IPS DF 6.9 (cell line): ENCODE data around the gene RAB7A.
A peak's percentile ranks its signal among the peaks of the same experiment; 100 is the strongest.

Experiments used
- DNase-seq: peaks from one replicate; pipeline ENCODE4 v3.0.0-alpha.2; 2013; ENCODE audit warnings: low read depth, low spot score
- H3K27ac ChIP-seq: one replicate; pipeline ENCODE4 v1.5.1; 2013; ENCODE audit warnings: low read length, control low read depth
- H3K27me3 ChIP-seq: 2 replicates; pipeline ENCODE4 v1.6.1; 2013; ENCODE audit warnings: mild to moderate bottlenecking, low read length; ENCODE audit not compliant: control insufficient read depth, insufficient read depth
- H3K36me3 ChIP-seq: 2 replicates; pipeline ENCODE4 v1.6.1; 2013; ENCODE audit warnings: low read length; ENCODE audit not compliant: control insufficient read depth, insufficient read depth
- H3K4me1 ChIP-seq: 2 replicates; pipeline ENCODE4 v1.6.1; 2013; ENCODE audit warnings: low read length; ENCODE audit not compliant: control insufficient read depth, insufficient read depth
- H3K4me3 ChIP-seq: 2 replicates; pipeline ENCODE4 v1.5.1; 2013; ENCODE audit warnings: mild to moderate bottlenecking, low read length
- H3K9me3 ChIP-seq: 2 replicates; pipeline ENCODE4 v1.6.1; 2013; ENCODE audit warnings: low read length, inconsistent platforms; ENCODE audit not compliant: control insufficient read depth, insufficient read depth
- WGBS: extraction: QIAGEN DNeasy Blood & Tissue Kit; methylation state at CpG from one replicate; pipeline ENCODE4 v1.1.7; 2013; ENCODE audit warnings: mixed read lengths, missing lambda C conversion rate; ENCODE audit not compliant: insufficient read length, insufficient coverage; 5-methylcytosine and 5-hydroxymethylcytosine counted together

RAB7A gene

GRCh38 chr3:128726023-128727016 lies at the start of gene RAB7A:
RAB7A (plus strand) TSS chr3:128726183; CDS start chr3:128795368, 69,185 bp downstream.
- H3K4me3 ChIP-seq, result peak within 1 kb of the TSS; percentile 62
- peaks cover 5% of the 10 kb centered on the region; the same call in 1 of the 2 replicates for H3K4me1 ChIP-seq
- no peaks in the 10 kb centered on the region for H3K9me3 ChIP-seq
- H3K36me3 ChIP-seq, result no peaks in the 10 kb centered on the region
- H3K27ac ChIP-seq, result no peak within 1 kb of the TSS
- peak; percentile 95 for DNase-seq
- H3K27me3 ChIP-seq, result no peaks in the 10 kb centered on the region
- no CpG with 5 or more reads among the region's 93 CpGs for WGBS

DNA sequence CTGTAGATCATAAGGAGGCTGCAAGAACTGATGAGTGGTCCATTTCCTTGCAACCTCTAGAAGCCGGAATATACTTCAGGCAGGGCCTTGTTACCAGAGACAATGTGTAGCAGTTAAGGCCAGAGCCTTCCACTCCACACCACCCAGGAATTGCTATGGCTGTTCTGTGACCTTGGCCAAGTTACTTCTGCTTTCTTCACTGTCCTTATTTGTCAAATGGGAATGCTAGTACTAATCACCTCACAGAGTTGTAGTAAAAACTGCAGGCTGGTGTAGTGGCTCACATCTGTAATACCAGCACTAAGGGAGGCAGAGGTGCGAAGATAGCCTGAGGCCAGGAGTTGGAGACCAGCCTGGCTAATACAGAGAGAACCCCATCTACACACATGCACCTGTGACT lies 46.6 kb upstream of the RAB7A start:
- no peak for DNase-seq
- peaks cover 3% of the 10 kb centered on the region for H3K4me1 ChIP-seq
- peaks cover 16% of the 10 kb centered on the region; the same call in 1 of the 2 replicates for H3K27me3 ChIP-seq
- H3K9me3 ChIP-seq, result no peaks in the 10 kb centered on the region
- no CpG with 5 or more reads among the region's 2 CpGs for WGBS
- no peak overlapping the region for H3K4me3 ChIP-seq
- H3K27ac ChIP-seq, result no peak overlapping the region
- no peaks in the 10 kb centered on the region for H3K36me3 ChIP-seq

GRCh38 chr3:128680603-128681368 lies 45.2 kb upstream of the RAB7A start:
- DNase-seq, result peak; percentile 98
- Histone ChIP-seq H3K4me1 (no peaks in the 10 kb centered on the region; the same call in none of the 2 replicates), H3K4me3 (peak overlapping the region; percentile 52; the same call in 1 of the 2 replicates), H3K27me3 (peaks cover 11% of the 10 kb centered on the region; the same call in 1 of the 2 replicates), H3K36me3 (no peaks in the 10 kb centered on the region), H3K27ac (no peak overlapping the region), H3K9me3 (no peaks in the 10 kb centered on the region)
- WGBS, result no CpG with 5 or more reads among the region's 67 CpGs

GRCh38 chr3:128681369-128681829 lies 44.6 kb upstream of the RAB7A start:
- Histone ChIP-seq H3K27ac (no peak overlapping the region), H3K4me1 (no peaks in the 10 kb centered on the region; the same call in none of the 2 replicates), H3K27me3 (peaks cover 9% of the 10 kb centered on the region; the same call in 1 of the 2 replicates), H3K4me3 (peak overlapping the region; percentile 52; the same call in 1 of the 2 replicates), H3K36me3 (no peaks in the 10 kb centered on the region), H3K9me3 (no peaks in the 10 kb centered on the region)
- DNase-seq, result no peak
- WGBS, result no CpG with 5 or more reads among the region's 9 CpGs

DNA sequence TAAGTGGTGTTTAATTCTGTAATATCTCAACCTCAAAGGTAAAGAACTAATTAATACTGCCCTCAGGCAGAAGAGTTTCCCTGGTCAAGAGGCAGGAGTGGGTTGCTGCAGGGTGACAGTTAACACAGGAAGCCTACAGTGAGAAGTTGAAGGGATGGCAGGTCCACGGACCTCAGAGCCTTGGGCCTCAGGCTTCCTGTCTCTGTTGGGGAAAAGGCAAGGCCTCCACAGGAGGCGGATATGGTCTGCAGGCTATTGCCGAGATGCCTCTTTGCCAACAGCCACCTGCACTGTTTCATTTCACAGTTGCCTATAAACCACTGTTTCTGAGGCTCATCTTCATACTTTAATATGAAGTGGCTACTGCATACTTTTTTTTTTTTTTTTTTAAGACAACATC lies 42.0 kb upstream of the RAB7A start:
- no peak overlapping the region for H3K4me3 ChIP-seq
- no CpG with 5 or more reads among the region's 3 CpGs for WGBS
- H3K36me3 ChIP-seq, result no peaks in the 10 kb centered on the region
- no peaks in the 10 kb centered on the region; the same call in 1 of the 2 replicates for H3K4me1 ChIP-seq
- no peak overlapping the region for H3K27ac ChIP-seq
- H3K27me3 ChIP-seq, result no peaks in the 10 kb centered on the region
- H3K9me3 ChIP-seq, result no peaks in the 10 kb centered on the region
- no peak for DNase-seq

- Histone ChIP-seq H3K4me1 (no peaks in the 10 kb centered on the region; the same call in 1 of the 2 replicates), H3K36me3 (no peaks in the 10 kb centered on the region), H3K9me3 (no peaks in the 10 kb centered on the region), H3K4me3 (no peak overlapping the region), H3K27me3 (no peaks in the 10 kb centered on the region), H3K27ac (no peak overlapping the region)
- no CpG with 5 or more reads among the region's 11 CpGs for WGBS
- DNase-seq, result no peak
These were observed 40.8 kb upstream of the RAB7A start for GRCh38 chr3:128684986-128685726.

- Histone ChIP-seq H3K4me3 (no peak overlapping the region), H3K27me3 (no peaks in the 10 kb centered on the region), H3K4me1 (no peaks in the 10 kb centered on the region; the same call in 1 of the 2 replicates), H3K27ac (no peak overlapping the region), H3K9me3 (no peaks in the 10 kb centered on the region), H3K36me3 (no peaks in the 10 kb centered on the region)
- WGBS, result no CpG with 5 or more reads among the region's 8 CpGs
- DNase-seq, result no peak
These were observed 39.5 kb upstream of the RAB7A start for GRCh38 chr3:128686465-128686864.

GRCh38 chr3:128689060-128689459 lies 36.9 kb upstream of the RAB7A start:
- DNase-seq, result no peak
- H3K9me3 ChIP-seq, result no peaks in the 10 kb centered on the region
- WGBS, result no CpG with 5 or more reads among the region's 5 CpGs
- H3K36me3 ChIP-seq, result no peaks in the 10 kb centered on the region
- H3K27me3 ChIP-seq, result no peaks in the 10 kb centered on the region
- no peaks in the 10 kb centered on the region for H3K4me1 ChIP-seq
- no peak overlapping the region for H3K4me3 ChIP-seq
- H3K27ac ChIP-seq, result no peak overlapping the region

DNA sequence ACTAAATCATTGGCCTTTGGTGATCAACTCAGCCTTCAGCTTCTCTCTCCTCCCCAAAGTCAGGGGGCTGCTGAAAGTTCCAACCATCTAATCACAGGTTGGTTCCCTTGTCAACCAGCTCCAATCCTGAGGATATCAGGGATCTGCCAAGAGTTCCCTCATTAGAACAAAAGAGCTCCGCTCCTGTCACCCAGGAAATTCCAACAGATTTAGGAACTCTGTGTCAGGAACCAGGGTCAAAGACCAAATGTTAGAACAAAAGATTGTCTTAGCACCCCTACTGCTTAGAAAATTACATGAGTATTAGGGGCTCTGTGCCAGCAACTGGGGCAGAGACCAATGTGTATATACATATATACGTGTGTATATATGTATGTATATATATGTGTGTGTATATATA lies 32.3 kb upstream of the RAB7A start:
- Histone ChIP-seq H3K9me3 (no peaks in the 10 kb centered on the region), H3K27ac (no peak overlapping the region)
- no CpG with 5 or more reads among the region's 2 CpGs for WGBS

More for the DNA sequence above, 32.3 kb upstream of the RAB7A start:
- Histone ChIP-seq H3K4me3 (no peak overlapping the region), H3K4me1 (no peaks in the 10 kb centered on the region), H3K27me3 (no peaks in the 10 kb centered on the region), H3K36me3 (no peaks in the 10 kb centered on the region)
- DNase-seq, result no peak
